Stomach (tissue), 9 donors: Measurements from ENCODE around the gene EMD. TPM values are rescaled to one million over a fixed set of nuclear protein-coding genes. Genes with fewer than 3 reads are reported as not detected.
A peak's percentile ranks its signal among the peaks of the same experiment; 100 is the strongest.
"Not testable (repeated sequence)": the region's sequence is repeated elsewhere in the genome, so short reads cannot be mapped to it uniquely, and the experiment has no call there.

ENCODE experiments used
- DNase-seq, 2 donors: peaks; one replicate each; pipeline versions ENCODE4 v3.0.0 to v3.0.0-alpha.2; 2013 to 2019
- H3K27ac ChIP-seq, 5 donors: fragments of 200-600 bp in 4 of 5; sonication (generic) in 4 of 5; one replicate each; pipeline ENCODE4 v1.5.1; 2013 to 2019; ENCODE audit warnings: mild to moderate bottlenecking in 1 of 5, moderate library complexity in 1 of 5
- H3K27me3 ChIP-seq, 3 donors: fragments of 200-600 bp; sonication (generic); one replicate each; pipeline ENCODE4 v1.5.1; 2017 to 2019; ENCODE audit warnings: mixed run types in 1 of 3
- H3K36me3 ChIP-seq, 4 donors: fragments of 200-600 bp; sonication (generic); 1 replicate in 3 of 4; 2 replicates in 1 of 4; pipeline ENCODE4 v1.5.1; 2016 to 2019
- H3K4me1 ChIP-seq, 4 donors: fragments of 200-600 bp; sonication (generic); one replicate each; pipeline ENCODE4 v1.5.1; 2016 to 2019
- H3K4me3 ChIP-seq, 4 donors: fragments of 200-600 bp; sonication (generic) in 3 of 4; one replicate each; pipeline ENCODE4 v1.5.1; 2016 to 2019; ENCODE audit warnings: mild to moderate bottlenecking in 1 of 4
- H3K9me3 ChIP-seq, 4 donors: fragments of 200-600 bp; sonication (generic); one replicate each; pipeline ENCODE4 v1.5.1; 2016 to 2019
- CTCF ChIP-seq, 7 experiments: fragments of 450-650 bp in 4 of 7; fragments of 200-600 bp in 3 of 7; sonication (generic) in 3 of 7; IDR thresholded peaks; one replicate each; pipeline ENCODE4 v1.5.1; 2016 to 2019; ENCODE audit warnings: antibody characterized with exemption in 7 of 7, control low read depth in 2 of 7, mild to moderate bottlenecking in 1 of 7
- EP300 ChIP-seq: sonication (generic); formaldehyde crosslinking; IDR thresholded peaks from one replicate; pipeline ENCODE4 v1.6.1; 2017; ENCODE audit warnings: antibody characterized with exemption
- POLR2A ChIP-seq, 4 donors: fragments of 450-650 bp; IDR thresholded peaks; one replicate each; pipeline ENCODE4 v1.6.1; 2016; ENCODE audit warnings: antibody characterized with exemption in 4 of 4, control low read depth in 2 of 4, mild to moderate bottlenecking in 1 of 4, moderate library complexity in 1 of 4
- POLR2AphosphoS5 ChIP-seq, 3 donors: sonication (generic); formaldehyde crosslinking; IDR thresholded peaks; one replicate each; pipeline ENCODE4 v1.6.1; 2016; ENCODE audit warnings: antibody characterized with exemption in 3 of 3
- WGBS, 5 donors: extraction: QIAGEN DNeasy Blood & Tissue Kit in 3 of 5; methylation state at CpG; one replicate each; pipeline versions ENCODE4 v1.1.5 to v1.1.7; 2013 to 2018; 5-methylcytosine and 5-hydroxymethylcytosine counted together
- intact Hi-C: fragments of 100-400 bp; cut with DNase I; formaldehyde crosslinking; loops from one replicate; pipeline ENCODE4 v1.15.1; 2023; ENCODE audit warnings: low total_unique reads
- polyA plus RNA-seq, 3 donors: library from polyadenylated mRNA; stranded (reverse); fragments of 200-250 nt; gene quantifications; one replicate each; pipeline ENCODE4 v1.2.3, GENCODE V29; 2013
- total RNA-seq, 5 donors: library from RNA; depleted of rRNA; stranded (reverse); fragments of >200 nt; gene quantifications; one replicate each; pipeline versions ENCODE4 v1.1.0 to v1.2.3, GENCODE V29; 2014 to 2016
- donor health status: healthy with polysubstance abuse.
- donor health status: Bipolar disorder and iron deficiency.
- donor health status: healthy.

Gene EMD
- total and polyA plus RNA-seq, 8 donors, result 24.2 to 135 (median 55.7) TPM

GRCh38 chrX:154383359-154384283, 4.5 kb downstream of the EMD start:
- no peak for DNase-seq
- no peaks in the 10 kb centered on the region for H3K27me3 ChIP-seq
- intact Hi-C loops, result no loop called here
- H3K27ac ChIP-seq, result peak overlapping the region in 1 of 5 donors; percentile 97
- H3K4me1 ChIP-seq, result peaks cover 0 to 24% (median 17%) of the 10 kb centered on the region in 4 donors
- no peak overlapping the region for H3K4me3 ChIP-seq
- peaks cover 0 to 14% (median 7%) of the 10 kb centered on the region in 4 donors for H3K36me3 ChIP-seq
- 32 to 67% (median 60%) methylated on average over 8 to 14 of the region's 14 CpGs for WGBS, 5 donors
- H3K9me3 ChIP-seq, result no peaks in the 10 kb centered on the region
- no peak for TF ChIP-seq POLR2A (IDR thresholded peaks at IDR 0.05)
- no peak for TF ChIP-seq EP300
- TF ChIP-seq POLR2AphosphoS5 (IDR thresholded peaks at IDR 0.05), result no peak
- TF ChIP-seq CTCF (IDR thresholded peaks at IDR 0.05), result no peak

- H3K4me3 ChIP-seq, result no peak overlapping the region
- peak overlapping the region in 1 of 5 donors; percentile 97 for H3K27ac ChIP-seq
- peaks cover 0 to 14% (median 7%) of the 10 kb centered on the region in 4 donors for H3K36me3 ChIP-seq
- intact Hi-C loops, result no loop called here
- peaks cover 0 to 24% (median 17%) of the 10 kb centered on the region in 4 donors for H3K4me1 ChIP-seq
- 6 to 64% (median 50%) methylated on average over 2 to 8 of the region's 8 CpGs for WGBS, 5 donors
- DNase-seq, result no peak
- TF ChIP-seq CTCF (IDR thresholded peaks at IDR 0.05) (peak in 1 of 7 experiments; percentile 12), POLR2AphosphoS5 (IDR thresholded peaks at IDR 0.05) (no peak)
- no peaks in the 10 kb centered on the region for H3K27me3 ChIP-seq
- H3K9me3 ChIP-seq, result no peaks in the 10 kb centered on the region
These were observed 5.3 kb downstream of the EMD start for GRCh38 chrX:154384284-154384892.

GRCh38 chrX:154388094-154388493, 9.0 kb downstream of the EMD start:
- H3K4me3 ChIP-seq, H3K36me3 ChIP-seq, intact Hi-C loops, DNase-seq, H3K27me3 ChIP-seq, H3K27ac ChIP-seq, H3K9me3 ChIP-seq: not testable (repeated sequence)
- no CpG with 5 or more reads among the region's 20 CpGs for WGBS, 5 donors
- H3K4me1 ChIP-seq, result peaks cover 0 to 12% (median 0%) of the 10 kb centered on the region in 4 donors

GRCh38 chrX:154388649-154389048, 9.6 kb downstream of the EMD start:
- DNase-seq, H3K4me3 ChIP-seq, H3K36me3 ChIP-seq, H3K27ac ChIP-seq, intact Hi-C loops, H3K9me3 ChIP-seq, H3K27me3 ChIP-seq, H3K4me1 ChIP-seq: not testable (repeated sequence)
- no CpG with 5 or more reads among the region's 16 CpGs for WGBS, 5 donors

GRCh38 chrX:154389812-154390747, 11.0 kb downstream of the EMD start:
- DNase-seq, H3K36me3 ChIP-seq, H3K4me3 ChIP-seq, H3K9me3 ChIP-seq, H3K27me3 ChIP-seq, H3K4me1 ChIP-seq, intact Hi-C loops: not testable (repeated sequence)
- H3K27ac ChIP-seq, result peak overlapping the region in 3 of 5 donors; percentile 70 to 81 (median 73)
- 0 to 29% methylated on average over 6 to 13 of the region's 121 CpGs; no CpG with 5 or more reads in 3 of the 5 donors for WGBS, 5 donors

- DNase-seq, H3K27me3 ChIP-seq, intact Hi-C loops, H3K4me3 ChIP-seq: not testable (repeated sequence)
- Histone ChIP-seq H3K4me1 (peaks cover 9 to 24% (median 20%) of the 10 kb centered on the region in 4 donors), H3K36me3 (peaks cover 17 to 24% (median 23%) of the 10 kb centered on the region in 4 donors), H3K27ac (peak overlapping the region in 4 of 5 donors; percentile 95 to 99 (median 98)), H3K9me3 (peaks cover 0 to 11% (median 0%) of the 10 kb centered on the region in 4 donors)
- WGBS, 5 donors, result 65 to 91% (median 82%) methylated on average over 15 to 17 of the region's 17 CpGs
These were observed 17.3 kb downstream of the EMD start for GRCh38 chrX:154396363-154396762.
